SU-DHL-6 (cell line): Measurements from ENCODE around the gene RPH3AL.

Experiments
- EZH2phosphoT487 ChIP-seq: fragments of 200-600 bp; sonication (generic), shearing (Covaris generic); conservative IDR thresholded peaks from 2 replicates; pipeline ENCODE4 v1.6.1; 2018; ENCODE audit warnings: mild to moderate bottlenecking, antibody characterized with exemption, low read length, moderate library complexity, mixed read lengths
- TF ChIP-seq, protein P1 (sequence below): fragments of 200-600 bp; sonication (generic); IDR thresholded peaks from one replicate; pipeline ENCODE4 v1.5.1; 2017; ENCODE audit warnings: antibody characterized with exemption, mild to moderate bottlenecking, low read length, moderate library complexity; ENCODE audit not compliant: insufficient read depth, poor library complexity, severe bottlenecking

GRCh38 chr17:347309-347899, 5.2 kb downstream of the RPH3AL start:
- TF ChIP-seq, protein P1, sequence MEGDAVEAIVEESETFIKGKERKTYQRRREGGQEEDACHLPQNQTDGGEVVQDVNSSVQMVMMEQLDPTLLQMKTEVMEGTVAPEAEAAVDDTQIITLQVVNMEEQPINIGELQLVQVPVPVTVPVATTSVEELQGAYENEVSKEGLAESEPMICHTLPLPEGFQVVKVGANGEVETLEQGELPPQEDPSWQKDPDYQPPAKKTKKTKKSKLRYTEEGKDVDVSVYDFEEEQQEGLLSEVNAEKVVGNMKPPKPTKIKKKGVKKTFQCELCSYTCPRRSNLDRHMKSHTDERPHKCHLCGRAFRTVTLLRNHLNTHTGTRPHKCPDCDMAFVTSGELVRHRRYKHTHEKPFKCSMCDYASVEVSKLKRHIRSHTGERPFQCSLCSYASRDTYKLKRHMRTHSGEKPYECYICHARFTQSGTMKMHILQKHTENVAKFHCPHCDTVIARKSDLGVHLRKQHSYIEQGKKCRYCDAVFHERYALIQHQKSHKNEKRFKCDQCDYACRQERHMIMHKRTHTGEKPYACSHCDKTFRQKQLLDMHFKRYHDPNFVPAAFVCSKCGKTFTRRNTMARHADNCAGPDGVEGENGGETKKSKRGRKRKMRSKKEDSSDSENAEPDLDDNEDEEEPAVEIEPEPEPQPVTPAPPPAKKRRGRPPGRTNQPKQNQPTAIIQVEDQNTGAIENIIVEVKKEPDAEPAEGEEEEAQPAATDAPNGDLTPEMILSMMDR, result no peak
- no peak for TF ChIP-seq EZH2phosphoT487
